A673 (cell line): Measurements from ENCODE around the gene AFG1L.

Experiments
- CTCF ChIP-seq: fragments of 300-800, 200-600 bp; sonication (generic); conservative IDR thresholded peaks from 2 replicates; pipeline ENCODE4 v1.5.1; 2017; ENCODE audit warnings: low read depth, mild to moderate bottlenecking, antibody characterized with exemption, low read length, moderate library complexity, mixed read lengths
- EZH2 ChIP-seq: fragments of 200-600 bp; sonication (generic); IDR thresholded peaks from 2 replicates; pipeline ENCODE4 v1.6.1; 2017; ENCODE audit warnings: borderline replicate concordance, low read depth, mild to moderate bottlenecking, mixed read lengths, antibody characterized with exemption, low read length; ENCODE audit not compliant: poor library complexity, severe bottlenecking

GRCh38 chr6:108497883-108498282, 203.0 kb downstream of the AFG1L start:
- TF ChIP-seq CTCF = peak; percentile 50
- no peak for TF ChIP-seq EZH2
